Stimulated activated CD4-positive, alpha-beta T cell treated with anti-CD3 and anti-CD28 coated beads, Interleukin-1b, Interleukin-23, amount 100 ng/mL, for 4 hours (primary cell): ENCODE results near the gene PSME2.

Experiments
- DNase-seq, 2 donors: peaks; one replicate each; pipeline ENCODE4 v3.0.0-alpha.2; 2020; ENCODE audit warnings: low read depth in 2 of 2

The PSME2 gene

GRCh38 chr14:24093901-24094840, 52.2 kb downstream of the PSME2 start, which contains the start of gene PCK2:
PCK2 (plus strand) TSS chr14:24094311; CDS start chr14:24094406, 95 bp downstream.
- DNase-seq, result peak; percentile 70 to 88
